HG02973 (cell line): ENCODE data around the gene RNPS1.
"Not testable (repeated sequence)": the region's sequence is repeated elsewhere in the genome, so short reads cannot be mapped to it uniquely, and the experiment has no call there.

ENCODE experiments used
- ATAC-seq: cut with Tn5 transposase; IDR thresholded peaks from one replicate; pipeline ENCODE4 v1.9.1; 2021; ENCODE audit warnings: moderate library complexity; ENCODE audit not compliant: unreplicated experiment

RNPS1 gene

GRCh38 chr16:2258530-2258929 lies 9.4 kb downstream of the RNPS1 start:
- ATAC-seq: not testable (repeated sequence)

- ATAC-seq: no peak
Measured at GRCh38 chr16:2257726-2258125, 10.2 kb downstream of the RNPS1 start.

GRCh38 chr16:2256531-2257140 lies 11.3 kb downstream of the RNPS1 start:
- no peak for ATAC-seq

GRCh38 chr16:2253293-2253692 lies 14.6 kb downstream of the RNPS1 start:
- ATAC-seq: no peak

- no peak for ATAC-seq
Measured at GRCh38 chr16:2252806-2253148, 15.1 kb downstream of the RNPS1 start.

- peak; percentile 88 for ATAC-seq
Measured at GRCh38 chr16:2251296-2252111, 16.4 kb downstream of the RNPS1 start, which contains the start of gene ECI1. TSS of gene ECI1 (minus strand) at chr16:2251587. CDS start at chr16:2251566, 21 bp downstream.

- ATAC-seq: no peak
Measured at GRCh38 chr16:2250652-2251295, 17.2 kb downstream of the RNPS1 start.

GRCh38 chr16:2246301-2246885 lies 21.5 kb downstream of the RNPS1 start:
- ATAC-seq: no peak

- ATAC-seq: no peak
Measured at GRCh38 chr16:2244926-2245795, 22.8 kb downstream of the RNPS1 start.

- ATAC-seq: no peak
Measured at GRCh38 chr16:2244301-2244700, 23.6 kb downstream of the RNPS1 start.

GRCh38 chr16:2243781-2244180 lies 24.1 kb downstream of the RNPS1 start:
- no peak for ATAC-seq

- ATAC-seq: no peak
Measured at GRCh38 chr16:2243031-2243528, 24.8 kb downstream of the RNPS1 start.

GRCh38 chr16:2242598-2242997 lies 25.3 kb downstream of the RNPS1 start:
- ATAC-seq: no peak

GRCh38 chr16:2240331-2240730 lies 27.6 kb downstream of the RNPS1 start:
- not testable (repeated sequence) for ATAC-seq

- ATAC-seq: no peak
Measured at GRCh38 chr16:2238838-2239675, 28.9 kb downstream of the RNPS1 start.

- no peak for ATAC-seq
Measured at GRCh38 chr16:2238150-2238837, 29.6 kb downstream of the RNPS1 start.

GRCh38 chr16:2237493-2238149 lies 30.3 kb downstream of the RNPS1 start:
- ATAC-seq: no peak

- no peak for ATAC-seq
Measured at GRCh38 chr16:2237102-2237482, 30.8 kb downstream of the RNPS1 start.
